GM19324 (cell line): ENCODE measurements around the gene TPRX1.
A peak's percentile ranks its signal among the peaks of the same experiment; 100 is the strongest.
"Not testable (repeated sequence)": the region's sequence is repeated elsewhere in the genome, so short reads cannot be mapped to it uniquely, and the experiment has no call there.

Source experiments
- ATAC-seq: cut with Tn5 transposase; IDR thresholded peaks from one replicate; pipeline ENCODE4 v1.9.1; 2021; ENCODE audit warnings: mild to moderate bottlenecking, moderate library complexity; ENCODE audit not compliant: unreplicated experiment, low FRiP score

The TPRX1 gene

DNA sequence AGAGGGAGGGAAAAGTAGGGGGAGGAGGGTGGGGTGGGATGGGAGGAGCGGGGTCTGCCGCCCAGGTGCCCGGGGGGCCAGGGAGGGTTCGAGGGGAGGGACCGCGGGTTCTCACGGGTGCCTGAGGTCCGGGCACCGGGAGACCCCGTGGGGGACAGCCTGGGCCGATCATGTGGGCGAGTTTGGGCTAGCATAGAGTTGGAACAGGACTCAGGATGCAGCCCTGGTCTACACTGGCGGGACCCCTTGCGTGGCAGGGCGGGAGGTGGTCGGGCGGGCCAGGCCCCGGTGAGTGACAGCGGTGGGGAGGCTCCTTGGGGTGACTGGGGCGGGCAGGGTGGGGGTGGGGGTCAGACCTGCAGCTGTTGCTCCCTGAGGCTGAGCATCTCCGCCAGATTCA is 1.2 kb downstream of the TPRX1 start:
- not testable (repeated sequence) for ATAC-seq

- ATAC-seq = no peak
Observed at GRCh38 chr19:47802521-47803043, 1.8 kb downstream of the TPRX1 start.

- ATAC-seq = no peak
Observed at GRCh38 chr19:47801270-47801669, 3.1 kb downstream of the TPRX1 start.

- ATAC-seq = no peak
Observed at GRCh38 chr19:47798904-47799266, 5.5 kb downstream of the TPRX1 start.

GRCh38 chr19:47797996-47798903 is 6.1 kb downstream of the TPRX1 start:
- no peak for ATAC-seq

- ATAC-seq = no peak
Observed at GRCh38 chr19:47796785-47797184, 7.6 kb downstream of the TPRX1 start.

- ATAC-seq = no peak
Observed at GRCh38 chr19:47794526-47794925, 9.8 kb downstream of the TPRX1 start.

- ATAC-seq = no peak
Observed at GRCh38 chr19:47792616-47793015, 11.7 kb downstream of the TPRX1 start.

DNA sequence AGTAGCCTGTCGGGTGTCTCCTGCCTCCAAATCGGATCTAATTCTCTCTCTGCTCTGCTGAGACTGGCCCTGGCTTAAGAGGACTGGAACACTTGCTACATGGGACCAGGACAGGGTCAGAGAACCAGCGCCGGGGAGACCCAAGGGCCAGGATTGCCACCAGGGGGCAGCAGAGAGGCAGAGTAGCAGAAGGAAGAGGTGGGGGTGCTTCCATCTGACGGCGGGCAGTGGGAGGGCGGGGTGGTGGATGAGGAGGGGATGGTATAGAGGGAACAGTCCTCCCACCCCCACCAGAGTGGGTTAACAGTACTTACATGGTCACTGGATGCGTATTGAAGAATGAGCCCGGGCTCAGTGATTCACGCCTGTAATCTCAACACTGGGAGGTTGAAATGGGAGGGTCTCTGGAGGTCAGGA is 13.9 kb downstream of the TPRX1 start:
- no peak for ATAC-seq

DNA sequence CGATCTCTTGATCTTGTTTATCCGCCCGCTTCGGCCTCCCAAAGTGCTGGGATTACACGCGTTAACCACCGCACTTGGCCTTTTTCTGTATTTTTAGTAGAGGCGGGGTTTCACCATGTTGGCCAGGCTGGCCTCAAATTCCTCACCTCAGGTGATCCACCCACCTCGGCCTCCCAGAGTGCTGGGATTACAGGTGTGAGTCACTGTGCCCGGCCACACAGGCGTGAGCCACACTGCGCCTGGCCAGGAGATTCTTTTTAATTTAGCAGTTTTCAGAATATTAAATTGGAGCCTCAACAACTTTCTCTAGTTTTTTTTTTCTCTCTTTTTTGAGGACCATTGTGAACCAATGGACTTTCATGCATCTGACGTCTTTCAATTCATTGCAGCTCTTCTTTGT is 14.5 kb downstream of the TPRX1 start:
- not testable (repeated sequence) for ATAC-seq

- not testable (repeated sequence) for ATAC-seq
Observed at GRCh38 chr19:47787307-47787706, 17.0 kb downstream of the TPRX1 start.

GRCh38 chr19:47786566-47786965 is 17.8 kb downstream of the TPRX1 start:
- no peak for ATAC-seq

DNA sequence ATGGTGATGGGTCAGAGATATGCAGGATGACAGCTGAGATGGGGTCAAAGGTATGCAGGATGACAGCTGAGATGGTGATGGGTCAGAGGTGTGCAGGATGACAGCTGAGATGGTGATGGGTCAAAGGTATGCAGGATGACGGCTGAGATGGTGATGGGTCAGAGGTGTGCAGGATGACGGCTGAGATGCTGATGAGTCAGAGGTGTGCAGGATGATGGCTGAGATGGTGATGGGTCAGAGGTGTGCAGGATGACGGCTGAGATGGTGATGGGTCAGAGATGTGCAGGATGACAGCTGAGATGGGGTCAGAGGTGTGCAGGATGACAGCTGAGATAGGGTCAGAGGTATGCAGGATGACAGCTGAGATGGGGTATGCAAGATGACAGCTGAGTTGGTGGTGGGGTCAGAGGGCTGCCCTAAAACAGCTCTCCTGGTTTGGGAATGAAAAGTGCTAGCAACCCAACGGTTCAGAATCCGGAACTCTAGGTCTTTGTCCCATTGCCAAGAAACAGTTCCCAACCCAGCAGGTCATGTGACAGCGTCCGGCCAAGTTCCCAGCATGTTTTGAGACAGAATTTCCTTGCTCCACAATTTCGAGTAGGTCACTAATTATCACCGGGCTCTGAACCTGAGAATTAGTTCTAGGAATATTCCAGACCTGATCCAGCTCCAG is 22.6 kb downstream of the TPRX1 start:
- ATAC-seq = no peak

- ATAC-seq = no peak
Observed at GRCh38 chr19:47780215-47780551, 24.2 kb downstream of the TPRX1 start.

DNA sequence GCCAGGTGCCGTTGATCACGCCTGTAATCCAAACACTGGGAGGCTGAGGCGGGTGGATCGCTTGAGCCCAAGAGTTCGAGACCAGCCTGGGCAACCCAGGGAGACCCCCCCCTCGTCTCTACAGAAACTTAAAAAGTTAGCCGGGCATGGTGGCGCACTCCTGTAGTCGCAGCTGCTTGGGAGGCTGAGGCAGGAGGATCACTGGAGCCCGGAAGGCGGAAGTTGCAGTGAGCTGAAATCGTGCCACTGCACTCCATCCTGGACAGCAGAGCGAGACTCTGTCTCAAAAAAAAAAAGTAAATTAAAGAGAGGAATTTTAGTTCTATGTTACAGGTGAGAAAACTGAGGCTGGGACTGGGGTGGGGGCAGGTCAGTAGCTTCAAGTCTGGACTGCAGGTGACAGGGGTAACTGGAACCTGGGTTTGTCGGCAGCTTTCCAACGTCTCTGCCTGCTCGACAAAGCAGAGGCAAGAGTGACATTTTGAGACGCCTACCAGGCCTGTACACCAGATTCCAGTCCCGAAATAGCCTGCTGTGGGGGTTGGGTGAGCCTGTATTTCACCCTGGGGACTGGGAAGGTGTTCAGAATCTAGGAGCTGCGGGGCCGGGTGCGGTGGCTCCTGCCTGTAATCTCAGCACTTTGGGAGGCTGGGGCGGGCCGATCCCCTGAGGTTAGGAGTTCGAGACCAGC is 24.7 kb downstream of the TPRX1 start:
- no peak for ATAC-seq

DNA sequence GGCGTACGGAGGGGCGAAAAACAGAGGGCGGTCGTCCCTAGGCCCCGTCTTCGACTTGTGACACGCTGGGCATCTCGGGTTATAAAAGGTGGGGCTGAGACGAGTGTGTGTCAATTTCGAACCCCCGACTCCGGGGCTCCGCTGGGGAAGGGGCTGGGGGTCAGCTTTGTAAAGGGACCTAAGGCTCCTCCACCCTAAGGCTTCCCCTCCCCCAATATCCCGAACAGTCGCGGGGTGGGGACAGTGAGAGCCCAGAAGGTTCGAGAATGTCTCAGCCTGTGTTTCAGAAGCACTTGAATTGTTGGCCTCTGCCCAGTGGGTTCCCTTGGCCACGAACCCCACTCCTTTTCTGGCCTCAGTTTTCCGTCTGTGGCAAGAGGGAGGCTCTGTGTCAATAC is 25.4 kb downstream of the TPRX1 start:
- ATAC-seq = peak; percentile 9

- peak; percentile 76 for ATAC-seq
Observed at GRCh38 chr19:47778049-47778953, 26.1 kb downstream of the TPRX1 start, which contains the start of gene SELENOW. Gene SELENOW (plus strand): TSS chr19:47778703. CDS start chr19:47778786, 83 bp downstream.

DNA sequence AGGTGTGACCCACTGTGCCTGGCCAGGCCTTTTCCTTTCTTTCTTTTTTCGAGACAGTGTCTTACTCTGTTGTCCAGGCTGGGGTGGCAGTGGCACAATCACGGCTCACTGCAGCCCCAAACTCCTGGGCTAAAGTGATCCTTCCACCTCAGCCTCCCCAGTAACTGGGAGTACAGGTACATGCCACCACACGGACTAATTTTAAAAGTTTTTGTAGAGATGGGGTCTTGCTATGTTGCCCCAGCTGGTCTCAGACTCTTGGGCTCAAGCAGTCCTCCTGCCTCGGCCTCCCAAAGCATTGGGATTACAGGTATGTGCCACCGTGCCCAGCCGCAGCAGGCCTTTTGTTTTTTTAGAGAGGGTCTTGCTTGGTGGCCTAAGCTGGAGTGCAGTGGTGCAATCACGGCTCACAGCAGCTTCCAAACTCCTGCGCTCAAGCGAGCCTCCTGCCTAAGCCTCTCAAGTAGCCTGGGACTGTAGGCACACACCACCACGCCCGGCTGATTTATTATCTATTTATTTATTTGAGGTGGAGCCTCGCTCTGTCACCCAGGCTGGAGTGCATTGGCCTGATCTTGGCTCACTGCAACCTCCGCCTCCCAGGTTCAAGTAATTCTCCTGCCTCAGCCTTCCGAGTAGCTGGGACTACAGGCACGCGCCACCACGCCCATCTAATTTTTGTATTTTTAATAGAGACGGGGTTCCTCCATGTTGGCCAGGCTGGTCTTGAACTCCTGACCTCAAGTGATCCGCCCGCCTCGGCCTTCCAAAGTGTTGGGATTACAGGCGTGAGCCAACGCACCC is 26.9 kb downstream of the TPRX1 start:
- ATAC-seq = not testable (repeated sequence)

GRCh38 chr19:47776568-47776967 is 27.8 kb downstream of the TPRX1 start:
- no peak for ATAC-seq
